IMR-90 (cell line): ENCODE measurements around the gene ASB16. TPM values are rescaled to one million over a fixed set of nuclear protein-coding genes. Genes with fewer than 3 reads are reported as not detected.

Experiments used
- ATAC-seq: fragments of 200-7000 bp; cut with Tn5 transposase; 2 replicates; pipeline ENCODE4 v1.9.1; 2020; ENCODE audit warnings: low read depth, mild to moderate bottlenecking, moderate library complexity
- BruUV-seq: library from RNA; stranded (reverse); fragments of 400-500 nt; replicated peaks from 2 replicates; lab custom pipeline; 2021; lab: Mats Ljungman, UMichigan
- CTCF ChIA-PET: fragments of 300-600 bp; formaldehyde crosslinking; extraction: SDS; loops from one replicate; lab custom pipeline; 2021; ENCODE audit warnings: antibody characterized with exemption; lab: Yijun Ruan, JAX
- POLR2A ChIA-PET: fragments of 300-600 bp; sonication (Branson Sonifier 250); formaldehyde crosslinking; loops from one replicate; lab custom pipeline; 2022; ENCODE audit warnings: antibody characterized with exemption; ENCODE audit not compliant: unreplicated experiment; lab: Charles Lee
- DNase-seq: peaks from one replicate; pipeline ENCODE4 v3.0.0; 2013
- H2AFZ ChIP-seq: replicated peaks from 2 replicates; pipeline ENCODE3; 2013; ENCODE audit warnings: low read length, mild to moderate bottlenecking; ENCODE audit not compliant: poor library complexity
- H2AK5ac ChIP-seq: 2 replicates; pipeline ENCODE4 v1.6.1; 2013; ENCODE audit warnings: low read depth, low read length, inconsistent platforms
- H2AK9ac ChIP-seq: replicated peaks from 2 replicates; pipeline ENCODE3; 2013; ENCODE audit warnings: mild to moderate bottlenecking, low read depth, low read length, moderate library complexity; ENCODE audit not compliant: poor library complexity
- H2BK120ac ChIP-seq: 2 replicates; pipeline ENCODE4 v1.6.1; 2013; ENCODE audit warnings: low read depth, low read length, inconsistent platforms
- H2BK15ac ChIP-seq: 3 replicates; pipeline ENCODE4 v1.6.1; 2013; ENCODE audit warnings: low read depth, low read length, inconsistent platforms
- H2BK20ac ChIP-seq: 2 replicates; pipeline ENCODE4 v1.6.1; 2013; ENCODE audit warnings: low read depth, mild to moderate bottlenecking, inconsistent platforms, low read length, moderate library complexity
- H2BK5ac ChIP-seq: 2 replicates; pipeline ENCODE4 v1.6.1; 2013; ENCODE audit warnings: mild to moderate bottlenecking, low read depth, low read length, inconsistent platforms; ENCODE audit not compliant: poor library complexity, severe bottlenecking
- H3K14ac ChIP-seq: replicated peaks from 2 replicates; pipeline ENCODE4 v1.6.1; 2013; ENCODE audit warnings: low read depth, low read length, inconsistent platforms
- H3K18ac ChIP-seq: 2 replicates; pipeline ENCODE4 v1.6.1; 2013; ENCODE audit warnings: low read depth, low read length, control low read depth
- H3K23ac ChIP-seq: 2 replicates; pipeline ENCODE4 v1.6.1; 2013; ENCODE audit warnings: low read depth, low read length, inconsistent platforms
- H3K27ac ChIP-seq: 2 replicates; pipeline ENCODE4 v1.5.1; 2013; ENCODE audit warnings: mild to moderate bottlenecking, control low read depth, low read length; ENCODE audit not compliant: insufficient read depth
- H3K27me3 ChIP-seq: 2 replicates; pipeline ENCODE4 v1.6.1; 2013; ENCODE audit warnings: low read length; ENCODE audit not compliant: control insufficient read depth, insufficient read depth
- H3K36me3 ChIP-seq: 2 replicates; pipeline ENCODE4 v1.6.1; 2013; ENCODE audit warnings: low read length, mixed read lengths; ENCODE audit not compliant: control insufficient read depth, insufficient read depth
- H3K4ac ChIP-seq: 2 replicates; pipeline ENCODE4 v1.6.1; 2013; ENCODE audit warnings: low read depth, low read length, inconsistent platforms
- H3K4me1 ChIP-seq: 2 replicates; pipeline ENCODE4 v1.6.1; 2013; ENCODE audit warnings: low read length, mixed read lengths; ENCODE audit not compliant: control insufficient read depth, insufficient read depth
- H3K4me2 ChIP-seq: 2 replicates; pipeline ENCODE4 v1.6.1; 2013; ENCODE audit warnings: low read depth, mild to moderate bottlenecking, control low read depth, low read length, moderate library complexity
- H3K4me3 ChIP-seq: 2 replicates; pipeline ENCODE4 v1.5.1; 2013; ENCODE audit warnings: low read depth, mild to moderate bottlenecking, control low read depth, low read length, moderate library complexity; ENCODE audit not compliant: insufficient read depth
- H3K56ac ChIP-seq: 2 replicates; pipeline ENCODE4 v1.6.1; 2013; ENCODE audit warnings: low read length, inconsistent platforms; ENCODE audit not compliant: insufficient read depth; ENCODE audit errors: extremely low read depth
- H3K79me1 ChIP-seq, 2 experiments: 2 replicates each; pipeline ENCODE4 v1.6.1; 2013; ENCODE audit warnings: low read length in 2 of 2, inconsistent platforms in 1 of 2, low read depth in 1 of 2
- H3K9ac ChIP-seq: 2 replicates; pipeline ENCODE4 v1.6.1; 2013; ENCODE audit warnings: low read depth, low read length, control low read depth
- H3K9me1 ChIP-seq: 2 replicates; pipeline ENCODE4 v1.6.1; 2013; ENCODE audit warnings: low read length, inconsistent platforms; ENCODE audit not compliant: insufficient read depth
- H3K9me3 ChIP-seq: 2 replicates; pipeline ENCODE4 v1.6.1; 2013; ENCODE audit warnings: low read length; ENCODE audit not compliant: control insufficient read depth, insufficient read depth
- H4K20me1 ChIP-seq: 2 replicates; pipeline ENCODE4 v1.6.1; 2013; ENCODE audit warnings: low read length, inconsistent platforms; ENCODE audit not compliant: insufficient read depth
- H4K5ac ChIP-seq: 2 replicates; pipeline ENCODE4 v1.6.1; 2013; ENCODE audit warnings: mild to moderate bottlenecking, low read depth, low read length, control low read depth
- H4K8ac ChIP-seq, 2 experiments: 2 replicates each; pipeline ENCODE4 v1.6.1; 2013; ENCODE audit warnings: low read depth in 2 of 2, low read length in 2 of 2, control low read depth in 1 of 2, inconsistent platforms in 1 of 2
- H4K91ac ChIP-seq: 2 replicates; pipeline ENCODE4 v1.6.1; 2013; ENCODE audit warnings: low read depth, low read length, inconsistent platforms; ENCODE audit not compliant: insufficient read depth
- BHLHE40 ChIP-seq: fragments of 150-350 bp; IDR thresholded peaks from 2 replicates; pipeline ENCODE4 v1.6.1; 2016; ENCODE audit warnings: mild to moderate bottlenecking, low read depth, low read length
- CEBPB ChIP-seq: IDR thresholded peaks from 2 replicates; pipeline ENCODE4 v1.6.1; 2012; ENCODE audit warnings: low read depth, low read length, improper control_type of control experiment
- FOS ChIP-seq: fragments of 150-350 bp; IDR thresholded peaks from 2 replicates; pipeline ENCODE4 v1.6.1; 2016; ENCODE audit warnings: low read depth, low read length
- MAZ ChIP-seq: IDR thresholded peaks from 2 replicates; pipeline ENCODE4 v1.6.1; 2012; ENCODE audit warnings: low read depth, mild to moderate bottlenecking, low read length, improper control_type of control experiment, moderate library complexity, borderline replicate concordance
- NFE2L2 ChIP-seq: fragments of 150-350 bp; IDR thresholded peaks from 2 replicates; pipeline ENCODE4 v1.6.1; 2016; ENCODE audit warnings: low read depth, mild to moderate bottlenecking, low read length
- POLR2A ChIP-seq: IDR thresholded peaks from 2 replicates; pipeline ENCODE4 v1.6.1; 2012; ENCODE audit warnings: mild to moderate bottlenecking, low read depth, low read length
- RFX5 ChIP-seq: IDR thresholded peaks from 2 replicates; pipeline ENCODE4 v1.8.0; 2012; ENCODE audit warnings: low read depth, mild to moderate bottlenecking, low read length, moderate library complexity
- SMC3 ChIP-seq: fragments of 150-350 bp; IDR thresholded peaks from 2 replicates; pipeline ENCODE4 v1.6.1; 2016; ENCODE audit warnings: low read depth, mild to moderate bottlenecking, antibody characterized with exemption, low read length, moderate library complexity
- WGBS, 2 experiments: methylation state at CpG; one replicate each; pipeline versions ENCODE4 v1.1.5 to v1.1.7; 2013; ENCODE audit warnings: missing lambda C conversion rate in 2 of 2; ENCODE audit not compliant: insufficient read length in 1 of 2; ENCODE audit errors: extremely low coverage in 2 of 2; 5-methylcytosine and 5-hydroxymethylcytosine counted together
- dilution Hi-C: fragments of 300-500 bp; cut with HindIII; formaldehyde crosslinking; loops from one replicate; pipeline ENCODE4 v1.14.3; 2018; ENCODE audit warnings: low sequenced_read_pairs; ENCODE audit not compliant: unreplicated experiment
- in situ Hi-C: fragments of 300-500 bp; cut with MboI; formaldehyde crosslinking; loops from 3 replicates; pipeline ENCODE4 v1.14.3; 2019; ENCODE audit warnings: low sequenced_read_pairs, inconsistent platforms, mixed read lengths
- intact Hi-C: fragments of 100-400 bp; cut with micrococcal nuclease; formaldehyde crosslinking; loops from 2 replicates; pipeline ENCODE4 v1.10.0; 2022
- polyA plus RNA-seq, 3 experiments: library from polyadenylated mRNA; depleted of rRNA; stranded (reverse); fragments of >200 nt; gene quantifications; 2 replicates each; pipeline ENCODE4 v1.2.3, GENCODE V29; 2012; ENCODE audit warnings: low replicate concordance in 1 of 3
- total RNA-seq: library from RNA; depleted of rRNA; stranded (reverse); fragments of >200 nt; gene quantifications from 2 replicates; pipeline ENCODE4 v1.2.3, GENCODE V29; 2012
- TF ChIP-seq, protein P1 (sequence below): fragments of 150-350 bp; IDR thresholded peaks from 2 replicates; pipeline ENCODE4 v1.6.1; 2017; ENCODE audit warnings: mild to moderate bottlenecking, antibody characterized with exemption, low read length, low read depth

ASB16 gene
- total and polyA plus RNA-seq, 2 of the 4 experiments (the other 2 are of a cell fraction), result 0.05 TPM; not detected in 1

DNA sequence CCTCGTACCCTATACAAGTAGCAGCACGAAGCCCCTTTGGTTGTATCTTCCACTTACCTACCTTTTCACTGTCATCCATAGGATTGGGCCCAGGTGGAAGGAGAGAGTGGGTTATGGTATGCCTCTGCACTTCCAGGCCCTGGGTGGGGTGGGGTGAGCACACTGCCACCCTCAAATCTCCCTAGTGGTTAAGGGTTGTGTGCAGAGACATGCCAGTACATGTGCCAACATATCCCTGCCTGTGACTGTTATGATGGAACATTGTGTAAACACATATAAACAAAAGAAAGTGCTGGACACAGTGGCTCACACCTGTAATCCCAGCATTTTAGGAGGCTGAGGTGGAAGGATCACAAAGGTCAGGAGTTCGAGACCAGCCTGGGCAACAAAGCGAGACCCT lies 17.6 kb upstream of the ASB16 start:
- ATAC-seq, result no peak
- POLR2A ChIA-PET, result no interaction called here
- in situ Hi-C loops, result no loop called here

More for the DNA sequence above, 17.6 kb upstream of the ASB16 start:
- Histone ChIP-seq H3K9me1 (peaks cover 15% of the 10 kb centered on the region; the same call in 1 of the 2 replicates), H4K5ac (peak overlapping the region; percentile 62), H3K23ac (no peak overlapping the region), H3K9ac (no peak overlapping the region), H4K91ac (no peak overlapping the region; the same call in 1 of the 2 replicates), H2AFZ (peak overlapping the region; percentile 46), H2AK5ac (peak overlapping the region; percentile 37; the same call in 1 of the 2 replicates), H2BK120ac (peak overlapping the region; percentile 67), H3K79me1 (peaks cover 28 to 52% of the 10 kb centered on the region in 2 experiments), H3K14ac (no peak overlapping the region; the same call in 1 of the 2 replicates), H3K36me3 (peaks cover 12% of the 10 kb centered on the region), H4K20me1 (peaks cover 4% of the 10 kb centered on the region), H2BK15ac (no peak overlapping the region; the same call in 2 of the 3 replicates), H4K8ac (peak overlapping the region in 1 of 2 experiments; percentile 80; a peak in 2 of 4 replicates), H2BK5ac (peak overlapping the region; percentile 67), H3K9me3 (no peaks in the 10 kb centered on the region), H3K27me3 (no peaks in the 10 kb centered on the region), H2BK20ac (peak overlapping the region; percentile 49), H3K4me3 (no peak overlapping the region), H3K18ac (peak overlapping the region; percentile 57), H3K27ac (peak overlapping the region; percentile 53; the same call in 1 of the 2 replicates), H3K4me2 (no peak overlapping the region), H2AK9ac (peak overlapping the region; percentile 74), H3K56ac (no peak overlapping the region), H3K4me1 (0 out of 2 replicates have a peak, but pooled peaks cover 2% of the 10 kb centered on the region), H3K4ac (peak overlapping the region; percentile 56)
- intact Hi-C loops (no loop called here), dilution Hi-C loops (no loop called here)
- CTCF ChIA-PET, result no interaction called here
- no peak for TF ChIP-seq POLR2A
- TF ChIP-seq NFE2L2, result no peak
- TF ChIP-seq, protein P1, sequence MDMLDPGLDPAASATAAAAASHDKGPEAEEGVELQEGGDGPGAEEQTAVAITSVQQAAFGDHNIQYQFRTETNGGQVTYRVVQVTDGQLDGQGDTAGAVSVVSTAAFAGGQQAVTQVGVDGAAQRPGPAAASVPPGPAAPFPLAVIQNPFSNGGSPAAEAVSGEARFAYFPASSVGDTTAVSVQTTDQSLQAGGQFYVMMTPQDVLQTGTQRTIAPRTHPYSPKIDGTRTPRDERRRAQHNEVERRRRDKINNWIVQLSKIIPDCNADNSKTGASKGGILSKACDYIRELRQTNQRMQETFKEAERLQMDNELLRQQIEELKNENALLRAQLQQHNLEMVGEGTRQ, result no peak
- TF ChIP-seq CEBPB, result no peak
- TF ChIP-seq RFX5, result no peak
- TF ChIP-seq SMC3, result no peak
- TF ChIP-seq FOS, result no peak
- TF ChIP-seq MAZ, result no peak
- TF ChIP-seq BHLHE40, result no peak
- BruUV-seq, result no TSS peak
- WGBS, 2 experiments, result 100% methylated on average over 1 of the region's 4 CpGs; no CpG with 5 or more reads in 1 of the 2 experiments
- no peak for DNase-seq
